Liver (tissue), 3 donors: Measurements from ENCODE around the gene CCDC158.

Source experiments
- EGR1 ChIP-seq, 2 donors: IDR thresholded peaks; 2 replicates each; pipeline ENCODE4 v1.6.1; 2016 to 2018; ENCODE audit warnings: antibody characterized with exemption in 2 of 2, low read depth in 2 of 2
- FOXA1 ChIP-seq: IDR thresholded peaks from 2 replicates; pipeline ENCODE4 v1.6.1; 2016; ENCODE audit warnings: antibody characterized with exemption
- RAD21 ChIP-seq, 2 donors: IDR thresholded peaks; 2 replicates each; pipeline ENCODE4 v1.6.1; 2016; ENCODE audit warnings: antibody characterized with exemption in 2 of 2, mild to moderate bottlenecking in 2 of 2
- RXRA ChIP-seq, 2 donors: IDR thresholded peaks; 2 replicates each; pipeline ENCODE4 v1.6.1; 2017 to 2018; ENCODE audit warnings: antibody characterized with exemption in 2 of 2, mild to moderate bottlenecking in 1 of 2
- TAF1 ChIP-seq: conservative IDR thresholded peaks from 2 replicates; pipeline ENCODE4 v1.6.1; 2016; ENCODE audit warnings: antibody characterized with exemption, mild to moderate bottlenecking
- YY1 ChIP-seq: IDR thresholded peaks from 2 replicates; pipeline ENCODE4 v1.6.1; 2016; ENCODE audit warnings: antibody characterized with exemption, mild to moderate bottlenecking
- TF ChIP-seq, protein P1 (sequence below): fragments of 150-350 bp; IDR thresholded peaks from 2 replicates; pipeline ENCODE4 v1.5.1; 2017; ENCODE audit warnings: improper control_type of control experiment, low read depth, low read length; ENCODE audit not compliant: missing input control
- TF ChIP-seq, protein P2 (sequence below): IDR thresholded peaks from 2 replicates; pipeline ENCODE4 v1.6.1; 2016; ENCODE audit warnings: antibody characterized with exemption, mild to moderate bottlenecking
- donor health status: healthy.
- donor health status: healthy.

GRCh38 chr4:76443376-76443775 lies 22.4 kb upstream of the CCDC158 start:
- TF ChIP-seq, protein P1, sequence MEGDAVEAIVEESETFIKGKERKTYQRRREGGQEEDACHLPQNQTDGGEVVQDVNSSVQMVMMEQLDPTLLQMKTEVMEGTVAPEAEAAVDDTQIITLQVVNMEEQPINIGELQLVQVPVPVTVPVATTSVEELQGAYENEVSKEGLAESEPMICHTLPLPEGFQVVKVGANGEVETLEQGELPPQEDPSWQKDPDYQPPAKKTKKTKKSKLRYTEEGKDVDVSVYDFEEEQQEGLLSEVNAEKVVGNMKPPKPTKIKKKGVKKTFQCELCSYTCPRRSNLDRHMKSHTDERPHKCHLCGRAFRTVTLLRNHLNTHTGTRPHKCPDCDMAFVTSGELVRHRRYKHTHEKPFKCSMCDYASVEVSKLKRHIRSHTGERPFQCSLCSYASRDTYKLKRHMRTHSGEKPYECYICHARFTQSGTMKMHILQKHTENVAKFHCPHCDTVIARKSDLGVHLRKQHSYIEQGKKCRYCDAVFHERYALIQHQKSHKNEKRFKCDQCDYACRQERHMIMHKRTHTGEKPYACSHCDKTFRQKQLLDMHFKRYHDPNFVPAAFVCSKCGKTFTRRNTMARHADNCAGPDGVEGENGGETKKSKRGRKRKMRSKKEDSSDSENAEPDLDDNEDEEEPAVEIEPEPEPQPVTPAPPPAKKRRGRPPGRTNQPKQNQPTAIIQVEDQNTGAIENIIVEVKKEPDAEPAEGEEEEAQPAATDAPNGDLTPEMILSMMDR: no peak
- TF ChIP-seq, protein P2, sequence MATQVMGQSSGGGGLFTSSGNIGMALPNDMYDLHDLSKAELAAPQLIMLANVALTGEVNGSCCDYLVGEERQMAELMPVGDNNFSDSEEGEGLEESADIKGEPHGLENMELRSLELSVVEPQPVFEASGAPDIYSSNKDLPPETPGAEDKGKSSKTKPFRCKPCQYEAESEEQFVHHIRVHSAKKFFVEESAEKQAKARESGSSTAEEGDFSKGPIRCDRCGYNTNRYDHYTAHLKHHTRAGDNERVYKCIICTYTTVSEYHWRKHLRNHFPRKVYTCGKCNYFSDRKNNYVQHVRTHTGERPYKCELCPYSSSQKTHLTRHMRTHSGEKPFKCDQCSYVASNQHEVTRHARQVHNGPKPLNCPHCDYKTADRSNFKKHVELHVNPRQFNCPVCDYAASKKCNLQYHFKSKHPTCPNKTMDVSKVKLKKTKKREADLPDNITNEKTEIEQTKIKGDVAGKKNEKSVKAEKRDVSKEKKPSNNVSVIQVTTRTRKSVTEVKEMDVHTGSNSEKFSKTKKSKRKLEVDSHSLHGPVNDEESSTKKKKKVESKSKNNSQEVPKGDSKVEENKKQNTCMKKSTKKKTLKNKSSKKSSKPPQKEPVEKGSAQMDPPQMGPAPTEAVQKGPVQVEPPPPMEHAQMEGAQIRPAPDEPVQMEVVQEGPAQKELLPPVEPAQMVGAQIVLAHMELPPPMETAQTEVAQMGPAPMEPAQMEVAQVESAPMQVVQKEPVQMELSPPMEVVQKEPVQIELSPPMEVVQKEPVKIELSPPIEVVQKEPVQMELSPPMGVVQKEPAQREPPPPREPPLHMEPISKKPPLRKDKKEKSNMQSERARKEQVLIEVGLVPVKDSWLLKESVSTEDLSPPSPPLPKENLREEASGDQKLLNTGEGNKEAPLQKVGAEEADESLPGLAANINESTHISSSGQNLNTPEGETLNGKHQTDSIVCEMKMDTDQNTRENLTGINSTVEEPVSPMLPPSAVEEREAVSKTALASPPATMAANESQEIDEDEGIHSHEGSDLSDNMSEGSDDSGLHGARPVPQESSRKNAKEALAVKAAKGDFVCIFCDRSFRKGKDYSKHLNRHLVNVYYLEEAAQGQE: no peak
- TF ChIP-seq RXRA (IDR thresholded peaks at IDR 0.05) (no peak), TAF1 (no peak), FOXA1 (no peak), RAD21 (IDR thresholded peaks at IDR 0.05) (no peak), EGR1 (IDR thresholded peaks at IDR 0.05; ENCODE audit: low read depth in 2 of 2) (no peak), YY1 (no peak)
